Measurements from ENCODE around the gene PDE5A. TPM values are rescaled to one million over a fixed set of nuclear protein-coding genes. Genes with fewer than 3 reads are reported as not detected.

Gene PDE5A
- total and polyA plus RNA-seq, 10 of the 15 experiments (the other 5 are each of a cell fraction or from before 2014, with no cell fraction given) = under 0.01 to 3.9 (median 0.26) TPM; not detected in 1

- no peak for TF ChIP-seq RELB (IDR thresholded peaks at IDR 0.05; ENCODE audit: low read depth)
- no peak for TF ChIP-seq ZNF217 (IDR thresholded peaks at IDR 0.05)
- TF ChIP-seq ZNF622 (IDR thresholded peaks at IDR 0.05) = no peak
- TF ChIP-seq YY1 (IDR thresholded peaks at IDR 0.05; ENCODE audit: low read depth, low read length) = no peak
- TF ChIP-seq RCOR1 (conservative IDR thresholded peaks at IDR 0.05; ENCODE audit: low read depth, low read length) = no peak
- TF ChIP-seq SMAD1 (IDR thresholded peaks at IDR 0.05; ENCODE audit: low read depth, partially characterized antibody) = no peak
- TF ChIP-seq TARDBP (IDR thresholded peaks at IDR 0.05; ENCODE audit: borderline replicate concordance) = no peak
Observed at GRCh38 chr4:119676101-119676500, 47.5 kb upstream of the PDE5A start (continued).

GRCh38 chr4:119675391-119675790 lies 46.8 kb upstream of the PDE5A start:
- SMC1A ChIA-PET (ENCODE audit: uncharacterized antibody, unreplicated experiment) = interaction anchor here (1.5 kb wide), 1 partner anchor 12 kb away, joined by 4 read pairs; no protein-coding TSS in a partner anchor
- H3K9ac ChIP-seq (ENCODE audit: control insufficient read depth, insufficient read depth, low read length) = no peak overlapping the region
- no peaks in the 10 kb centered on the region for H3K79me2 ChIP-seq (ENCODE audit: control insufficient read depth, insufficient read depth, low read length)
- POLR2A ChIA-PET = interaction anchor here (0.7 kb wide), 1 partner anchor 386 kb away, joined by 3 read pairs; no protein-coding TSS in a partner anchor
- no peaks in the 10 kb centered on the region for H3K9me3 ChIP-seq (replicated peaks; ENCODE audit: control insufficient read depth, insufficient read depth, low read length)
- H3K4me1 ChIP-seq (ENCODE audit: control insufficient read depth, insufficient read depth, low read length) = no peaks in the 10 kb centered on the region
- H3K4me3 ChIP-seq = no peak overlapping the region
- no peak overlapping the region for H3K4me2 ChIP-seq (ENCODE audit: control insufficient read depth, insufficient read depth)
- in situ Hi-C loops (cut with MboI) (no loop called here), intact Hi-C loops (cut with micrococcal nuclease; ENCODE audit: unreplicated experiment) (no loop called here)
- no peak for TF ChIP-seq ZNF24 (IDR thresholded peaks at IDR 0.05)
- no peak for TF ChIP-seq LARP7 (IDR thresholded peaks at IDR 0.05)
- no peak for TF ChIP-seq SUPT20H (IDR thresholded peaks at IDR 0.05; ENCODE audit: borderline replicate concordance, control insufficient read depth, low read depth, low read length)
- TF ChIP-seq NFYA (IDR thresholded peaks at IDR 0.05; ENCODE audit: borderline replicate concordance, low read depth, low read length) = no peak
- TF ChIP-seq TCF3 (IDR thresholded peaks at IDR 0.05; ENCODE audit: borderline replicate concordance, insufficient read depth, low read depth, low read length) = no peak
- no peak for TF ChIP-seq TARDBP (IDR thresholded peaks at IDR 0.05; ENCODE audit: borderline replicate concordance)
- no peak for TF ChIP-seq POLR2A (IDR thresholded peaks at IDR 0.05; ENCODE audit: low read depth, low read length)
- no peak for TF ChIP-seq GATAD2B (conservative IDR thresholded peaks at IDR 0.05; ENCODE audit: low read depth)
- no peak for TF ChIP-seq BMI1 (IDR thresholded peaks at IDR 0.05; ENCODE audit: borderline replicate concordance)
- no peak for TF ChIP-seq ZNF217 (IDR thresholded peaks at IDR 0.05)
- no peak for TF ChIP-seq BHLHE40 (IDR thresholded peaks at IDR 0.05; ENCODE audit: borderline replicate concordance in 1 of 2, low read depth in 2 of 2, low read length in 1 of 2)
- TF ChIP-seq SP1 (IDR thresholded peaks at IDR 0.05; ENCODE audit: low read depth, low read length) = no peak
- no peak for TF ChIP-seq RBBP5 (conservative IDR thresholded peaks at IDR 0.05)
- TF ChIP-seq ZNF207 (IDR thresholded peaks at IDR 0.05; ENCODE audit: borderline replicate concordance) = no peak
- H4K20me1 ChIP-seq (ENCODE audit: control insufficient read depth, insufficient read depth) = no peaks in the 10 kb centered on the region
- no peak overlapping the region for H3K27ac ChIP-seq (ENCODE audit: control insufficient read depth, insufficient read depth)
- CTCF ChIA-PET = no interaction called here
- WGBS (ENCODE audit: insufficient coverage, insufficient replicate concordance, low lambda C conversion rate, missing lambda C conversion rate) = 15% methylated on average over 2 of the region's 2 CpGs
- FAIRE-seq = no peak
- no peak overlapping the region for H2AFZ ChIP-seq (ENCODE audit: control insufficient read depth, low read depth, low read length)
- H3K36me3 ChIP-seq (ENCODE audit: control insufficient read depth in 2 of 2, insufficient read depth in 2 of 2, low read length in 1 of 2) = no peaks in the 10 kb centered on the region
- no peaks in the 10 kb centered on the region for H3K27me3 ChIP-seq (replicated peaks in 1 of 2; ENCODE audit: control insufficient read depth in 2 of 2, insufficient read depth in 2 of 2, low read length in 1 of 2)
- no peak for ATAC-seq
- no TSS peak for BruUV-seq (replicated peaks)
- RAD21 ChIA-PET (ENCODE audit: unreplicated experiment) = no interaction called here
- DNase-seq (ENCODE audit: low read depth, low spot score) = no peak

Data from GM12878 (cell line).